ENCODE data around the gene ADCYAP1R1. TPM values are rescaled to one million over a fixed set of nuclear protein-coding genes. Genes with fewer than 3 reads are reported as not detected.

Gene ADCYAP1R1
- total RNA-seq, 4 donors from 2014 or later: under 0.01 to 2.7 (median 1.0) TPM

- H3K9me3 ChIP-seq: no peaks in the 10 kb centered on the region
- H3K4me3 ChIP-seq: no peak overlapping the region
- peaks cover 0 to 5% of the 10 kb centered on the region in 2 donors for H3K27me3 ChIP-seq
- H3K4me1 ChIP-seq: no peaks in the 10 kb centered on the region
- H3K27ac ChIP-seq: no peak overlapping the region
- TF ChIP-seq EP300 (IDR thresholded peaks at IDR 0.05) (no peak), POLR2A (IDR thresholded peaks at IDR 0.05) (no peak), CTCF (IDR thresholded peaks at IDR 0.05) (no peak)
- WGBS, 2 donors: 83 to 91% methylated on average over 2 to 3 of the region's 3 CpGs
- no peaks in the 10 kb centered on the region for H3K36me3 ChIP-seq
- no peak for DNase-seq (ENCODE audit: low spot score in 2 of 2)
Measured at GRCh38 chr7:31100871-31101270, 48.8 kb downstream of the ADCYAP1R1 start.

DNA sequence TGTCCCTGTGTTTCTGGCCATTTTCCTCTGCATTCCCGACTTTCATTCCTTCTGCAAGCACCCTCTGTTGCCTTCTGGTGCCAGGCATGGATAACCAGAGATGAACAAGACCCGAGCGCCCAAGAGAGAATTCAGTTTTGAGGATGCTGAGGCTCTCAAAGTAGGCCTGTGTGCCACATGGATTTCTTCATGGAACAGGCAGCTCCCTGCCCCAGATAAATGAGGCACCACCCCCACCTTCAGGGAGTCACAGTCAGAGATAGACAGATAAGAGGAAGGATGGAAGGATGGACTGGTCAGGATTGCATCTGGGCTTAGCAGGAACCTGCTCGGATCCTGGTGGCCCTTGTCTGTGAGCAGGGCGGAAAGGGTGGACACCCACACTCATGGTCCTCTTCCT lies 49.4 kb downstream of the ADCYAP1R1 start:
- 86 to 94% methylated on average over 5 of the region's 5 CpGs for WGBS, 2 donors

GRCh38 chr7:31102151-31102972 lies 50.3 kb downstream of the ADCYAP1R1 start:
- H3K27me3 ChIP-seq: no peaks in the 10 kb centered on the region
- H3K9me3 ChIP-seq: peaks cover 0 to 4% (median 0%) of the 10 kb centered on the region in 4 donors
- TF ChIP-seq CTCF (IDR thresholded peaks at IDR 0.05) (no peak), POLR2A (IDR thresholded peaks at IDR 0.05) (no peak), EP300 (IDR thresholded peaks at IDR 0.05) (no peak)
- H3K27ac ChIP-seq: no peak overlapping the region
- no peak overlapping the region for H3K4me3 ChIP-seq
- 72 to 75% methylated on average over 12 of the region's 12 CpGs for WGBS, 2 donors
- H3K4me1 ChIP-seq: no peaks in the 10 kb centered on the region
- DNase-seq (ENCODE audit: low spot score in 2 of 2): no peak
- H3K36me3 ChIP-seq: no peaks in the 10 kb centered on the region

More for the DNA sequence above, 49.4 kb downstream of the ADCYAP1R1 start:
- Histone ChIP-seq H3K27me3 (no peaks in the 10 kb centered on the region), H3K4me3 (no peak overlapping the region), H3K9me3 (no peaks in the 10 kb centered on the region), H3K4me1 (no peaks in the 10 kb centered on the region), H3K27ac (no peak overlapping the region), H3K36me3 (no peaks in the 10 kb centered on the region)
- no peak for TF ChIP-seq POLR2A (IDR thresholded peaks at IDR 0.05)
- no peak for TF ChIP-seq CTCF (IDR thresholded peaks at IDR 0.05)
- no peak for TF ChIP-seq EP300 (IDR thresholded peaks at IDR 0.05)
- DNase-seq (ENCODE audit: low spot score in 2 of 2): no peak

DNA sequence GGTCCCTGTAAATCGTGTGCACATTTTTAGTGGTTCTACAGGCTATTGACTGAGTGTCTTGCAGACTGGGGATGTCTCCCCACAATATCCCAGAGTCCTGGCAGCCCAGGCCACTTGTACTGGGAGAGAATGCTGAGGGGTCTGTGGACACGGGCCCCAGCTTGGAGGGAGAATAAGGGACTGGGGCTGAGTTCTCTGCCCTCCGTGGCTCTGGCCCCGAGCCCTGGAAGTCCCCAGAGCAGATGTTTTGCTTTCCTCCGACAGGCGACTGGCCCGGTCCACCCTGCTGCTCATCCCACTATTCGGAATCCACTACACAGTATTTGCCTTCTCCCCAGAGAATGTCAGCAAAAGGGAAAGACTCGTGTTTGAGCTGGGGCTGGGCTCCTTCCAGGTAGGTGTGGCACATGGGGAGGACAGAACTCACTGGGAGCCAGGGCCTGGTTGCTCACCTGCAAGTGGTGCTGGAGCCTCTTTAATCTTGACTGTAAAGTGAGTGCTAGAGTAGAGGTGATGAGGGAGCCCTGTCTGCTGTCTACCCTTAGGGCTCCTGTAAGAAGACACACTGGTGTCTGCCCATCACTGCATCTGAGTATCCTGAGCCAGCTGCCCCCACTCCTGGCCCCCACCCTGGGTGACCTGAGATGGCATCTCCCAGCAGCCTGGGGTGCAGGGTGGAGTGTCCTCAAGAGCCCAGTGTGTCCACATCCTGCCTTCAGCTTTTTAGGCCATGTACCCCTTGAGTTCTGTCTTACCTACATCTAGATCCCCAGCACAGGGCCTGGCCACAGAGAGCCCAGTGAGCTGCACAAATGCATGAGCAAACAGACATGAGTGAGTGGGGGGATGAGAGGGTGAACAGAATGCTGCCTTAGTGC lies 51.1 kb downstream of the ADCYAP1R1 start:
- no peak for TF ChIP-seq POLR2A (IDR thresholded peaks at IDR 0.05)
- TF ChIP-seq EP300 (IDR thresholded peaks at IDR 0.05): no peak
- TF ChIP-seq CTCF (IDR thresholded peaks at IDR 0.05): no peak
- Histone ChIP-seq H3K9me3 (peaks cover 0 to 4% (median 0%) of the 10 kb centered on the region in 4 donors), H3K4me3 (no peak overlapping the region), H3K4me1 (no peaks in the 10 kb centered on the region), H3K36me3 (no peaks in the 10 kb centered on the region), H3K27me3 (no peaks in the 10 kb centered on the region), H3K27ac (no peak overlapping the region)
- no peak for DNase-seq (ENCODE audit: low spot score in 2 of 2)
- 63 to 77% methylated on average over 7 to 9 of the region's 9 CpGs for WGBS, 2 donors

Data from tibial nerve (tissue), 4 donors.